Heart left ventricle (tissue), 16 donors: ENCODE results near the gene COX11. TPM values are rescaled to one million over a fixed set of nuclear protein-coding genes. Genes with fewer than 3 reads are reported as not detected.

ENCODE experiments used
- ATAC-seq, 4 donors: fragments of 200-7000 bp; cut with Tn5 transposase; one replicate each; pipeline ENCODE4 v1.9.1; 2020 to 2022; ENCODE audit warnings: moderate library complexity in 4 of 4, mild to moderate bottlenecking in 3 of 4, moderate number of reproducible peaks in 1 of 4
- DNase-seq, 5 donors: peaks; one replicate each; pipeline ENCODE4 v3.0.0-alpha.2; 2020
- H3K27ac ChIP-seq, 12 donors: fragments of 200-600 bp; sonication (generic) in 4 of 12; one replicate each; pipeline versions ENCODE4 v1.5.0 to v1.8.0; 2016 to 2022; ENCODE audit warnings: mild to moderate bottlenecking in 2 of 12
- H3K27me3 ChIP-seq, 9 donors: fragments of 200-600 bp; sonication (generic) in 2 of 9; one replicate each; pipeline versions ENCODE4 v1.5.1 to v1.8.0; 2016 to 2022; ENCODE audit warnings: mild to moderate bottlenecking in 3 of 9
- H3K36me3 ChIP-seq, 9 donors: fragments of 200-600 bp; sonication (generic) in 2 of 9; one replicate each; pipeline versions ENCODE4 v1.5.0 to v1.8.0; 2018 to 2022; ENCODE audit warnings: mild to moderate bottlenecking in 2 of 9
- H3K4me1 ChIP-seq, 12 donors: fragments of 200-600 bp; sonication (generic) in 4 of 12; one replicate each; pipeline versions ENCODE4 v1.5.0 to v1.8.0; 2016 to 2022; ENCODE audit warnings: mild to moderate bottlenecking in 3 of 12
- H3K4me3 ChIP-seq, 12 donors: fragments of 200-600 bp; sonication (generic) in 4 of 12; one replicate each; pipeline versions ENCODE4 v1.5.0 to v1.8.0; 2017 to 2022; ENCODE audit warnings: mild to moderate bottlenecking in 9 of 12, moderate library complexity in 4 of 12
- H3K9me3 ChIP-seq, 12 donors: fragments of 200-600 bp; sonication (generic) in 4 of 12; one replicate each; pipeline versions ENCODE4 v1.5.0 to v1.8.0; 2016 to 2022; ENCODE audit warnings: mild to moderate bottlenecking in 1 of 12
- POLR2A ChIP-seq, 2 donors: fragments of 450-650 bp; IDR thresholded peaks; one replicate each; pipeline ENCODE4 v1.6.1; 2017; ENCODE audit warnings: antibody characterized with exemption in 2 of 2, mild to moderate bottlenecking in 2 of 2, moderate library complexity in 2 of 2
- WGBS, 4 donors: extraction: QIAGEN DNeasy Blood & Tissue Kit in 2 of 4; methylation state at CpG; one replicate each; pipeline versions ENCODE4 v1.1.5 to v1.1.7; 2013 to 2018; 5-methylcytosine and 5-hydroxymethylcytosine counted together
- intact Hi-C, 10 donors: fragments of 100-400 bp; cut with DNase I; formaldehyde crosslinking; loops; one replicate each; pipeline versions ENCODE4 v1.11.1 to v1.14.2; 2022
- polyA plus RNA-seq, 2 donors: library from polyadenylated mRNA; stranded (reverse); fragments of 200-250 nt; gene quantifications; one replicate each; pipeline ENCODE4 v1.2.3, GENCODE V29; 2013
- total RNA-seq, 9 donors: library from RNA; depleted of rRNA in 2 of 9; stranded (reverse); fragments of >200 nt in 2 of 9; fragmentation: NEBNext Ultra II Directional in 3 of 9; extraction: Animal tissue kit (Norgen Biotek cat#: 25700) in 3 of 9; gene quantifications; one replicate each; pipeline versions ENCODE4 v1.1.0 to v1.2.4, GENCODE V29; 2016 to 2023
- TF ChIP-seq, protein P1 (sequence below), 12 donors: fragments of 200-600 bp; sonication (generic) in 4 of 12; IDR thresholded peaks; one replicate each; pipeline versions ENCODE4 v1.5.0 to v1.8.0; 2018 to 2022; ENCODE audit warnings: antibody characterized with exemption in 12 of 12, mild to moderate bottlenecking in 5 of 12
- donor health status: ischemic (EF 13 %, LVEDD 7.1; RV severe dilation, severe dysfunction).
- donor health status: healthy with polysubstance abuse.
- donor health status: DM: no; HTN: yes; CAD: no.
- donor health status: DM: no; HTN: no; CAD: no.
- donor health status: ischemic (EF 25% LVEDD 6.9; RV normal size, moderate dysfunction).
- donor health status: ischemic (EF 25% LVEDD 5.7; RV mildly dilated, moderate dysfunction).
- donor health status: healthy.
- donor health status: DM: yes; HTN: yes; CAD: no.
- donor health status: ischemic (EF 35%, LVEDD 5.7; RV mildly dilated, moderate dysfunction).
- donor health status: nonischemic (EF 11% LVEDD 7.7; RV severe dilation, severe dysfunction).
- donor health status: DM: yes; HTN: yes; CAD: no.
- donor health status: PGD.
- donor health status: ischemic (EF 29% LVEDD 5.4; RV normal size, mild dysfunction).
- donor health status: nonischemic (EF 23%, LVEDD 6.1; RV moderate dilation, normal function).

The COX11 gene
- total and polyA plus RNA-seq, 11 donors: 27.5 to 73.1 (median 51.0) TPM

DNA sequence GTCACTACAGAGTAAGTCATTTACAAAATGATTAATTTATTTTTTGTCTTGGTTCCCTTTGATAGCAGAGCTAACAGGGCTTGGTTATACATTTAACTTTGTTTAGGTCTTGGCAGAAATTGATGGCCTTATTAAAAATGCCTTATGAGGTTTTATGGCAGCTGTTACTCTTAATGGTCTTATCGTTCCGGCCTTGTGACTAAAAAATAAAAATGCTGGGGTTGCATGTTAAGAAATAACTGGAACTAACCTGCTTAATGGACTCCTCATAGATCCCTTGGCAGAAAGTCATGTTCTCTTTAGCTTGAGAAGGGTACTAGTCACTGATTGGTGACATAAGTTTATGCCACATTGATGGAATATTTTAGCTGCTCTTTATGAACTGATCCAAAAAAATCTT lies 18.3 kb downstream of the COX11 start:
- WGBS, 4 donors: 90 to 95% (median 93%) methylated on average over 2 of the region's 2 CpGs
- H3K4me1 ChIP-seq: no peaks in the 10 kb centered on the region

DNA sequence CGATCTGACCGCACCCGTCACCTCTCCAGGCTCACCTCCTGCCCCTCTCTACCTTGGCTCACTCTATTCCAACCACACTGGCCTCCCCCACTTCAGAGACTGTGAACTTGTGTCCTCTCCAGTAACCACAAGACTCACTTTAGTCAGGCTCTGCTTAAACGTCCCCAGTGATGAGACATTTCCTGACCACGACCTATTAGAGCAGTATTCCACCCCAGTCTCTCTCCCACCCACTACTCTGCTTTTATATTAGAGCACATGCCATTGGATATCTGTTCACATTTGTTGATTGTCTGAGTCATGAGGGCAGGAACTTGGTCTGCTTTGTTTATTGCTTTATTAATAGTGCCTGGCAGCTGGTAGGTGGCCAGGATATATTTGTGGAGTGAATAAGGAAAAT lies 20.1 kb downstream of the COX11 start:
- H3K27ac ChIP-seq: no peak overlapping the region
- no peak for TF ChIP-seq POLR2A (IDR thresholded peaks at IDR 0.05)
- TF ChIP-seq, protein P1, sequence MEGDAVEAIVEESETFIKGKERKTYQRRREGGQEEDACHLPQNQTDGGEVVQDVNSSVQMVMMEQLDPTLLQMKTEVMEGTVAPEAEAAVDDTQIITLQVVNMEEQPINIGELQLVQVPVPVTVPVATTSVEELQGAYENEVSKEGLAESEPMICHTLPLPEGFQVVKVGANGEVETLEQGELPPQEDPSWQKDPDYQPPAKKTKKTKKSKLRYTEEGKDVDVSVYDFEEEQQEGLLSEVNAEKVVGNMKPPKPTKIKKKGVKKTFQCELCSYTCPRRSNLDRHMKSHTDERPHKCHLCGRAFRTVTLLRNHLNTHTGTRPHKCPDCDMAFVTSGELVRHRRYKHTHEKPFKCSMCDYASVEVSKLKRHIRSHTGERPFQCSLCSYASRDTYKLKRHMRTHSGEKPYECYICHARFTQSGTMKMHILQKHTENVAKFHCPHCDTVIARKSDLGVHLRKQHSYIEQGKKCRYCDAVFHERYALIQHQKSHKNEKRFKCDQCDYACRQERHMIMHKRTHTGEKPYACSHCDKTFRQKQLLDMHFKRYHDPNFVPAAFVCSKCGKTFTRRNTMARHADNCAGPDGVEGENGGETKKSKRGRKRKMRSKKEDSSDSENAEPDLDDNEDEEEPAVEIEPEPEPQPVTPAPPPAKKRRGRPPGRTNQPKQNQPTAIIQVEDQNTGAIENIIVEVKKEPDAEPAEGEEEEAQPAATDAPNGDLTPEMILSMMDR (IDR thresholded peaks at IDR 0.05): no peak
- ATAC-seq: no peak
- H3K4me3 ChIP-seq: no peak overlapping the region
- WGBS, 4 donors: 63 to 76% (median 75%) methylated on average over 5 of the region's 5 CpGs
- intact Hi-C loops: no loop called here
- H3K9me3 ChIP-seq: no peaks in the 10 kb centered on the region
- peaks cover 0 to 16% (median 3%) of the 10 kb centered on the region in 9 donors for H3K36me3 ChIP-seq
- H3K27me3 ChIP-seq: no peaks in the 10 kb centered on the region
- H3K4me1 ChIP-seq: no peaks in the 10 kb centered on the region
- DNase-seq: no peak

More for the DNA sequence above, 18.3 kb downstream of the COX11 start:
- Histone ChIP-seq H3K27ac (no peak overlapping the region), H3K9me3 (no peaks in the 10 kb centered on the region), H3K36me3 (peaks cover 0 to 26% (median 9%) of the 10 kb centered on the region in 9 donors), H3K27me3 (no peaks in the 10 kb centered on the region), H3K4me3 (no peak overlapping the region)
- DNase-seq (no peak), ATAC-seq (no peak)
- intact Hi-C loops: no loop called here
- TF ChIP-seq POLR2A (IDR thresholded peaks at IDR 0.05): no peak

GRCh38 chr17:54947396-54947795 lies 21.1 kb downstream of the COX11 start:
- no peak overlapping the region for H3K27ac ChIP-seq
- H3K4me1 ChIP-seq: no peaks in the 10 kb centered on the region
- H3K27me3 ChIP-seq: no peaks in the 10 kb centered on the region
- no peak overlapping the region for H3K4me3 ChIP-seq
- intact Hi-C loops: no loop called here
- no peak for DNase-seq
- peaks cover 0 to 8% (median 0%) of the 10 kb centered on the region in 9 donors for H3K36me3 ChIP-seq
- H3K9me3 ChIP-seq: no peaks in the 10 kb centered on the region
- no peak for ATAC-seq
- 87 to 94% (median 91%) methylated on average over 2 of the region's 2 CpGs for WGBS, 4 donors
- no peak for TF ChIP-seq POLR2A (IDR thresholded peaks at IDR 0.05)
- TF ChIP-seq, protein P1 (IDR thresholded peaks at IDR 0.05): no peak

- ATAC-seq: no peak
- Histone ChIP-seq H3K9me3 (no peaks in the 10 kb centered on the region), H3K27me3 (no peaks in the 10 kb centered on the region), H3K4me3 (no peak overlapping the region), H3K36me3 (peaks cover 0 to 3% (median 0%) of the 10 kb centered on the region in 9 donors), H3K27ac (no peak overlapping the region), H3K4me1 (no peaks in the 10 kb centered on the region)
- DNase-seq: no peak
- WGBS, 4 donors: 65 to 74% (median 70%) methylated on average over 1 of the region's 1 CpG
- TF ChIP-seq POLR2A (IDR thresholded peaks at IDR 0.05): no peak
- TF ChIP-seq, protein P1 (IDR thresholded peaks at IDR 0.05): no peak
- intact Hi-C loops: no loop called here
Measured at GRCh38 chr17:54945671-54946070, 22.8 kb downstream of the COX11 start.

DNA sequence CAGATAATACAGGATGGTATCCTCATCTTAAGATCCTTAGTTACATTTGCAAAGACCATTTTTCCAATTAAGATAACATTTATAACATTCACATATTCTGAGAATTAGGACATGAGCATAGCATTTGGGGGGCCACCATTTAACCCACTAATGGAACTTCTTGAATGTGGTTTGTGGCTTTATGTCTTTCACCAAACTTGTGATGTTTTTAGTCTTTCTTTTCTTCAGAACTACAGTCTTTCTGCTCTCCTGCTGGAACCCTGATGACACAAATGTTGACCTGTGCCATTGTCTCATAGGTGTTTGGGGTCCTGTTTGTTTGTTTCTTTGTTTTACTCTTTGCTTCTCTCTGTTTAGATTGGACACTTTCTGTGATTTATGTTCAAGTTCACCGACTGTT lies 23.2 kb downstream of the COX11 start:
- Histone ChIP-seq H3K36me3 (peaks cover 0 to 4% (median 0%) of the 10 kb centered on the region in 9 donors), H3K27me3 (no peaks in the 10 kb centered on the region), H3K9me3 (no peaks in the 10 kb centered on the region), H3K4me3 (no peak overlapping the region), H3K4me1 (no peaks in the 10 kb centered on the region), H3K27ac (no peak overlapping the region)
- DNase-seq (no peak), ATAC-seq (no peak)
- 78 to 88% (median 83%) methylated on average over 1 of the region's 1 CpG for WGBS, 4 donors
- intact Hi-C loops: no loop called here
- TF ChIP-seq, protein P1 (IDR thresholded peaks at IDR 0.05): no peak
- TF ChIP-seq POLR2A (IDR thresholded peaks at IDR 0.05): no peak
